ENCODE results near the gene KLHL17.

The KLHL17 gene

GRCh38 chr1:932776-933602, 27.4 kb upstream of the KLHL17 start:
- Histone ChIP-seq H3K36me3 (no peaks in the 10 kb centered on the region), H3K9me3 (no peaks in the 10 kb centered on the region), H3K27ac (no peak overlapping the region), H3K4me3 (no peak overlapping the region), H3K4me1 (peaks cover 0 to 9% (median 0%) of the 10 kb centered on the region in 4 donors), H3K27me3 (peaks cover 0 to 49% of the 10 kb centered on the region in 2 donors)
- DNase-seq = no peak
- intact Hi-C loops (cut with DNase I; ENCODE audit: low total_unique reads) = no loop called here
- TF ChIP-seq, protein P1, sequence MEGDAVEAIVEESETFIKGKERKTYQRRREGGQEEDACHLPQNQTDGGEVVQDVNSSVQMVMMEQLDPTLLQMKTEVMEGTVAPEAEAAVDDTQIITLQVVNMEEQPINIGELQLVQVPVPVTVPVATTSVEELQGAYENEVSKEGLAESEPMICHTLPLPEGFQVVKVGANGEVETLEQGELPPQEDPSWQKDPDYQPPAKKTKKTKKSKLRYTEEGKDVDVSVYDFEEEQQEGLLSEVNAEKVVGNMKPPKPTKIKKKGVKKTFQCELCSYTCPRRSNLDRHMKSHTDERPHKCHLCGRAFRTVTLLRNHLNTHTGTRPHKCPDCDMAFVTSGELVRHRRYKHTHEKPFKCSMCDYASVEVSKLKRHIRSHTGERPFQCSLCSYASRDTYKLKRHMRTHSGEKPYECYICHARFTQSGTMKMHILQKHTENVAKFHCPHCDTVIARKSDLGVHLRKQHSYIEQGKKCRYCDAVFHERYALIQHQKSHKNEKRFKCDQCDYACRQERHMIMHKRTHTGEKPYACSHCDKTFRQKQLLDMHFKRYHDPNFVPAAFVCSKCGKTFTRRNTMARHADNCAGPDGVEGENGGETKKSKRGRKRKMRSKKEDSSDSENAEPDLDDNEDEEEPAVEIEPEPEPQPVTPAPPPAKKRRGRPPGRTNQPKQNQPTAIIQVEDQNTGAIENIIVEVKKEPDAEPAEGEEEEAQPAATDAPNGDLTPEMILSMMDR (IDR thresholded peaks at IDR 0.05) = no peak

GRCh38 chr1:933603-933940, 26.8 kb upstream of the KLHL17 start:
- peaks cover 0 to 9% (median 0%) of the 10 kb centered on the region in 4 donors for H3K4me1 ChIP-seq
- intact Hi-C loops (cut with DNase I; ENCODE audit: low total_unique reads) = no loop called here
- H3K36me3 ChIP-seq = no peaks in the 10 kb centered on the region
- no peak overlapping the region for H3K4me3 ChIP-seq
- H3K27ac ChIP-seq = no peak overlapping the region
- DNase-seq = no peak
- TF ChIP-seq, protein P1 (IDR thresholded peaks at IDR 0.05) = no peak
- H3K27me3 ChIP-seq = peaks cover 0 to 50% of the 10 kb centered on the region in 2 donors
- H3K9me3 ChIP-seq = no peaks in the 10 kb centered on the region

DNA sequence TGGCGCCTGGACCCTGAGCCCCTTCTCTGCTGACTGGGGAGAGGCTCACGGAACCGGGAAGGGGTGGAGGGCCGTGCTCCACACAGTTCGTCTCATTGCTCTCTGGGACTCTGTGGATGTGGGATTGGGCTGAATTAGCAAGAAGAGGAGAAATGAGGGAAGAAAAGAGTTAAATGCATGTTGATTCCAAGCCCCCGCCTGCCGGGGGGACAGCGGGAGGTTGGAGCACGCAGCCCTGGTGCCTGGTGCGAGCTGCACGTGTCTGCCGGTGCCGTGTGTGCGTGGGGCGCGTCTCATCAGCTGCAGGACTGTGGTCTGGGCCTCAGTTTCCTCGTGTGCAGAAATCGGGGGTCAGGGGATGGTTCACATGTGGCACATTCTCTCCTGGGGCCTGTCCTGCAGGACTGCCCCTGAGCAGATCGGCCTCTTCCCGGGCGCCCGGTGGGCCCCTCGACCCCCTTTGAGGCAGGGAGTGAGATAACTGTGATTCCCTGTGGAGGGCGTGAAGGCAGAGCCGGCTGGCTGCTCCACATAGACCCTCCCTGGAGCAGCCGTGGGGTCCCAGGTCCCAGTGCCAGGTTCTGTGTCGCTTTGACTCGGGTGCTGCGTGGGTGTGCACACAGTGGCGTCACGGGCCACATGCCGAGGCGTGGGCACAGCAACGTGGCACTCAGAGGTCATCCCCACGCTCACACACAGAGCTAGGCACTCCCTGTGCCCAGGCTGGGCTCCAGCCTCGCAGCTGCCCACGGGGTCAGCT, 25.2 kb upstream of the KLHL17 start:
- no peak for DNase-seq
- Histone ChIP-seq H3K4me1 (peaks cover 0 to 18% (median 6%) of the 10 kb centered on the region in 4 donors), H3K27me3 (peaks cover 0 to 61% of the 10 kb centered on the region in 2 donors), H3K27ac (no peak overlapping the region), H3K4me3 (no peak overlapping the region), H3K9me3 (no peaks in the 10 kb centered on the region), H3K36me3 (no peaks in the 10 kb centered on the region)
- TF ChIP-seq, protein P1 (IDR thresholded peaks at IDR 0.05) = no peak
- intact Hi-C loops (cut with DNase I; ENCODE audit: low total_unique reads) = no loop called here

GRCh38 chr1:935751-936231, 24.6 kb upstream of the KLHL17 start:
- peaks cover 0 to 24% (median 12%) of the 10 kb centered on the region in 4 donors for H3K4me1 ChIP-seq

More at GRCh38 chr1:935751-936231, 24.6 kb upstream of the KLHL17 start:
- DNase-seq = no peak
- intact Hi-C loops (cut with DNase I; ENCODE audit: low total_unique reads) = no loop called here
- no peak overlapping the region for H3K27ac ChIP-seq
- no peaks in the 10 kb centered on the region for H3K36me3 ChIP-seq
- no peak overlapping the region for H3K4me3 ChIP-seq
- TF ChIP-seq, protein P1 (IDR thresholded peaks at IDR 0.05) = no peak
- H3K9me3 ChIP-seq = no peaks in the 10 kb centered on the region
- H3K27me3 ChIP-seq = peaks cover 0 to 67% of the 10 kb centered on the region in 2 donors

Data from tibial artery (tissue), 4 donors.